Right ventricle myocardium inferior (tissue), 1 donor: ENCODE data around the gene PALLD. TPM values are rescaled to one million over a fixed set of nuclear protein-coding genes. Genes with fewer than 3 reads are reported as not detected.

ENCODE experiments used
- ATAC-seq: fragments of 200-7000 bp; cut with Tn5 transposase; one replicate; pipeline ENCODE4 v1.9.1; 2020; ENCODE audit warnings: mild to moderate bottlenecking, moderate library complexity
- DNase-seq: peaks from one replicate; pipeline ENCODE4 v3.0.0; 2021; ENCODE audit errors: missing footprints
- intact Hi-C: fragments of 100-400 bp; cut with DNase I; formaldehyde crosslinking; loops from one replicate; pipeline ENCODE4 v1.11.0; 2022
- total RNA-seq: library from RNA; stranded (reverse); fragmentation: NEBNext Ultra II Directional; extraction: Animal tissue kit (Norgen Biotek cat#: 25700); gene quantifications from one replicate; pipeline ENCODE4 v1.2.1, GENCODE V29; 2021
- donor health status: DM: no; HTN: yes; CAD: no; lungs with severe emphysema.

Gene PALLD
- total RNA-seq, 1 donor from 2014 or later: 977 TPM

- DNase-seq (no peak), ATAC-seq (no peak)
- intact Hi-C loops: no loop called here
Observed at GRCh38 chr4:168674077-168674747, 177.4 kb downstream of the PALLD start.

GRCh38 chr4:168674866-168675265, 178.0 kb downstream of the PALLD start:
- intact Hi-C loops: no loop called here
- DNase-seq (no peak), ATAC-seq (no peak)

- DNase-seq (no peak), ATAC-seq (no peak)
- intact Hi-C loops: no loop called here
Observed at GRCh38 chr4:168677063-168677462, 180.2 kb downstream of the PALLD start.

DNA sequence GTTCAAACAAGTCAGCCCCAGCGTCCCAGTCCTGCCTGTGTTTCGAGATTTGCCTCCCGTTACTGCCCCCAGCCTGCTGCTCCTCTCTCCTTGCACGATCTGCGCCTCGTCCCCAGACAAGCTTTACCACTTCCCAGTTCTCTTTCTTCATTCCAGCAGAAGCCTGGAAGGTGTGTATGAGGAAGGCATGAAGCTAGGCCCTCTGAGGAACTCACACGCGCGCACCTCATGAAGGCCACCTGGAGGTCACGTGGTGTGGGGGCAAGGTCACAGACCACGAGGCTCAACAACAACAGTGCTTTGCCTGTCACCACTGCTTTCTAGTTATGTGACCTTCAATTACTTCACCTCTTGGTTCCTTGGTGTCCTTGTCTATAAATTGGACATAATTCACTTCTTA, 181.0 kb downstream of the PALLD start:
- intact Hi-C loops: no loop called here
- ATAC-seq (no peak), DNase-seq (no peak)

- DNase-seq (no peak), ATAC-seq (peak; percentile 50)
- intact Hi-C loops: no loop called here
Observed at GRCh38 chr4:168678751-168679366, 182.0 kb downstream of the PALLD start.

DNA sequence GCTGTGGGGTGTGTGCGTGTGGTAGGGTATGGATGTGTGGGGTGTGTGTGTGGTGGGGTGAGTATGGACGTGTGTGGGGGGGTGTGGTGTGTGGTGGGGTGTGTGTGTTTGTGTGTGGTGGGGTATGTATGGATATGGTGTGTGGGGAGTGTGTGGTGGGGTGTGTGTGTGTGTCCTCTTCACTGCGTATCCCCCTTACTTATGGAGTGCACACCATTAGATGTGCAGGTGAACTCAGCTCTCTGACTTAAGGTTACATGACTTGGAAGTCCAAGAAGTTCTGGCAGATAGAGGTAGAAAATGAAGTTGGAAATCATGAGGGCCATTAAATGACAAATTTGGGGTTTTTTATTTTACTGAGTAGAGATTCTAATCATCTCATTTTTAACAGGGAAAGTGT, 182.5 kb downstream of the PALLD start:
- intact Hi-C loops: no loop called here
- DNase-seq (no peak), ATAC-seq (no peak)

GRCh38 chr4:168679819-168680218, 183.0 kb downstream of the PALLD start:
- DNase-seq (no peak), ATAC-seq (no peak)
- intact Hi-C loops: no loop called here

DNA sequence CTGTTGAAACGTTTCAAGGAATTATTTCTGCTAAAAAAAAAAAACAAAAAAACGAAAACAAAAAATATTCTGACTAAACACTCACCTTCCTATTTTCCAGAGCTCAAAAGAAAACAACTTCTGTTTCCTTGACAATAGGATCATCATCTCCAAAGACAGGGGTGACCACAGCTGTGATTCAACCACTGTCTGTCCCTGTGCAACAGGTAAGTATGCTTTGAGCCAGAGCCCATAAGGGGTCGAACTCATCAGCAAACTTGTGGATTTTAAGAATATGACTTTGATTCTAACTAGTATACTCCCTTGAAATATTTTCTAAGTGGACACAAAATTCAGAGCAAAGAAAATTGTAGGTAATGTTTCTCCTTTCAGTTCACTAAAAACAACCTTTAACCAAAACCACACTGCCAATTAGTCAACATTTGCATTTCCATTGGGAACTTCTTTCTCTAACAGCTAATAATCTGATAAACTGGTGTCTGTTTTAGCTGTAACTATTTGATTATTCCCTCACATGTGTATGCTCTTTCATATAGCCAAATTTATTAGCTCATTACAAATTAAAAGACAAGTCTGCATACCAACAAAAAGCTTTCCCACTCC, 186.1 kb downstream of the PALLD start:
- ATAC-seq (no peak), DNase-seq (no peak)
- intact Hi-C loops: no loop called here

GRCh38 chr4:168683595-168683994, 186.7 kb downstream of the PALLD start:
- ATAC-seq (no peak), DNase-seq (no peak)
- intact Hi-C loops: no loop called here

DNA sequence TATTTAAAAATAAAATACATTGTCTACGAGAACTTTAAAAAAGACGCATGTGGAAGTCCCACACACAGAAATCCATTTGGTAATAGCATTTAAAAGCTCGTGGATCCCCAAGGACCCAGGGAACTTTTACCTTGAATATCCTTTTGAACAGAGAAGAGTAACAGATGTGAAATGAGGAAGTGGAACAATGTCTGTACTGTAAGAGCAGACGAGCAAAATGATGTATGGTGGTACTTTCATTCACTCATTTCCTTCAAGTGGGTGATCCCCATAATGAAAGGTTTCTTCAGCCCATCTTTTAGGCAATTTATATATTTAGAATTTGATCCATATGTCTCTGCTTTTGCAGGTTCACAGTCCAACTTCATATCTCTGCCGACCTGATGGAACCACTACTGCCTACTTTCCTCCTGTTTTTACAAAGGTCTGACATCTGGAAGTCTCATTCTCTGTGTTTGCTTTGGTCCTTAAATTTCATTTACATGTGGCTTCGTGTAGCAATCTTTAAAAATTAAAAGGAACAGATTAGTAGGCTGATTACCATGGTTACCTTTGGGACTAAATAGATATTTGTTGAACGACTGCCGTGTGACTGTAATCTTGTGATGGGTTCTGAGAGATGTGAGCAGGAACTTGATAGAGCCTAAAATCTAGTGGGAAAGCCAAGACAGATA, 188.4 kb downstream of the PALLD start:
- no peak for DNase-seq
- intact Hi-C loops: loop anchor here (5.0 kb wide), 1 partner anchor 98 kb away; no protein-coding TSS in a partner anchor
- ATAC-seq: no peak

DNA sequence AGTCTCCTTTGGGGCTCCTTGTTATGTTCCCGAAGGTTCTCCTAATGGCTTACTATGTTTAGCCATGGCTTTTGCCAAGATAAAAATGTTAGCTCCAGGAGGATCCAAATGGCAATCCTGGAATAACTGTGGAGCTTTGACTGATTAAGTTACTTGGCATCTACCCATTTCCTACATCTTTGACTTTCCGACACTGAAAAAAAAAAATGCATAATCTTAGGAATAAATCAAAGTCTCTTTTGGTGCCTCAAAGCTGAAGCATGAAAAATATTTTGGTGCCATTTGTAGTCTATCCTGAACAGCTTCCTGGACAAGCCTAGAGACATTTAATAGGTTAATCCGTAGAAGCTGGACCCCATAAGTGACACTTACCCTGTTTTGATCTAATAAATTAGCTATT, 191.7 kb downstream of the PALLD start:
- ATAC-seq (no peak), DNase-seq (no peak)
- intact Hi-C loops: loop anchor here (5.0 kb wide), 1 partner anchor 101 kb away; no protein-coding TSS in a partner anchor

GRCh38 chr4:168689791-168690190, 192.9 kb downstream of the PALLD start:
- DNase-seq (no peak), ATAC-seq (no peak)
- intact Hi-C loops: loop anchor here (5.0 to 10.0 kb wide), 2 partner anchors 102 to 275 kb away; no protein-coding TSS in a partner anchor

DNA sequence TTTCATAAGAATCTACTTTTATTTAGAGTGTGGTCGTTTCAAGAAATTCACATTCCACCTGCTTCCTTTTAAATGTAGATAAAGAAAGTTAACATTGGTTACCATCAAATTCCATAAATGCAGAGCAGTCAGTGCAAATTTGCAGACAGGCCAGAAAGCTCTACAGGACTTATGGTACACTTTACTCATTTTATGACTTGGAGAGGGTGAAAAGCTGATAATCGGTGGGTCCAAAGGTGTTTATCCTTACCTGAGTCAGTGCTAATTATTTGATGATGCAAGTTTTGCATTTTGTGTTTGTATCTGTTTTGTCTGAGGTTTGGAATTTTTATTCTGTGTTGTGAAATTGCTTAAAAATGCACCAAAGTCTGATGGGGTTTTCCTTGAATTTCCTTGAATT, 193.3 kb downstream of the PALLD start:
- ATAC-seq: no peak
- DNase-seq: no peak
- intact Hi-C loops: loop anchor here (10.0 kb wide), 1 partner anchor 275 kb away; no protein-coding TSS in a partner anchor

- intact Hi-C loops: loop anchor here (10.0 kb wide), 1 partner anchor 277 kb away; no protein-coding TSS in a partner anchor
- no peak for ATAC-seq
- no peak for DNase-seq
Observed at GRCh38 chr4:168691631-168692369, 194.9 kb downstream of the PALLD start.

DNA sequence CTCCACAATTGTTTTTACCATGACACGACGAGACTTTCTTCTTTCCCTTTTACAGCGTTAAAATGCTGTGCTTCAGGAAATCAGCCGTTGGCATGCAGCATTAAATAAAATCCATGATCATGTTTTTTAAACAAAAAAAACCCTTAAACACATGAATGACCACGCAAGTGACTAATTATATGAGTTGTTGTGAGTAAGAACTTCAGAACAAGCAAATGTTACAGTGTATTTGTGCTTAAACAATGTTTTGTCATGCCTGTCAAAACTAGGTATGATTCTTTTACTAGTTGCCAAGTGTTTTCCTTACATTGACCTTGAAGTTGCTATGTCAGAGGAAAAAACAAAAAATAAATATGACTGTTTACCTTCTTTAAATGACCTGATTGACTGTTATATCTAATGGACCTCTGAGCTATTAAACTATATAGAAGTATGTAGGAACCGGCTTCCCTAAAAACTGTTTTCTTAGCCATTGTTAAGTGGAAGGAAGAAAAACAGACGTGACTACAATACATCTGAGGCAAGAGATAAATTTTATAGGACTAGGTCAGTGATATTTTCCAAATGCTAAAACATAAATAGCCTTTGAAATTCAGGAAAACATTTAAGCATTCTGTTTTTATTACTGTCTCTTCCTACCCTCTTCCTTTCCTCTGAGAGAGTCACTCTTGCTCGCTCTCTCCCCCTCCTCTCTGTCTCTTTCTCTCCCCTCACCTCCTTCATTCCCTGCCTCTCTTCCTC, 197.1 kb downstream of the PALLD start:
- ATAC-seq (no peak), DNase-seq (no peak)
- intact Hi-C loops: loop anchor here (10.0 kb wide), 1 partner anchor 279 kb away; no protein-coding TSS in a partner anchor

GRCh38 chr4:168694667-168695066, 197.8 kb downstream of the PALLD start:
- DNase-seq (no peak), ATAC-seq (no peak)
- intact Hi-C loops: loop anchor here (10.0 kb wide), 1 partner anchor 280 kb away; no protein-coding TSS in a partner anchor

- ATAC-seq (no peak), DNase-seq (no peak)
- intact Hi-C loops: loop anchor here (10.0 kb wide), 1 partner anchor 280 kb away; no protein-coding TSS in a partner anchor
Observed at GRCh38 chr4:168695288-168695687, 198.4 kb downstream of the PALLD start.

DNA sequence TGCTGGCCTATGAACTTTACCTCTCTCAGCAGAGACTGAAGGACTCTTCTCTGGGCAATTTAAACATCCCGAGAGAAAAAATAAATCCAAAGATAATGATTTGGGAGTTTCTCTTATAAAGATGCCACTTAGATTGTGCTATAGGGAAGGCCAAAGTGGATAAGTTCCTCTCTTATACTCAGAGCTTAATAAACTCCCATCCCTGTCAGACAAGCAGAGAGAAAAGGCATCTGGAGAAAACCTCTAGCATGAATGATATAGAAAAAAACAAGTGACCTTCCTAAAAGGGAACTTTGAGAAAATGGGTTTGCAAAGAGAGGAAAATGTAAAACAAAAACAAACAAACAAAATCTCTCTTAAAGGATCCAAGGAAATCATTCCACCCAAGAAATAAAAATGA, 199.4 kb downstream of the PALLD start:
- DNase-seq (no peak), ATAC-seq (no peak)
- intact Hi-C loops: loop anchor here (10.0 kb wide), 1 partner anchor 281 kb away; no protein-coding TSS in a partner anchor
